Activated T-helper 2 cell treated with anti-CD3 and anti-CD28 coated beads, Interferon-gamma antibody, Interleukin-2, Interleukin-4, amounts not matched to agents 10 μg/mL and 5 μg/mL and 100 μg/mL, durations not matched to agents 14 hours and 24 hours and 36 hours (primary cell): ENCODE results near the gene PLCH2. TPM values are rescaled to one million over a fixed set of nuclear protein-coding genes. Genes with fewer than 3 reads are reported as not detected.

Source experiments
- DNase-seq: peaks from one replicate; pipeline ENCODE4 v3.0.0; 2021; ENCODE audit warnings: low spot score
- H3K27ac Mint-ChIP-seq: one replicate; pipeline ENCODE4 v1.8.0; 2021; ENCODE audit warnings: mixed read lengths
- H3K27me3 Mint-ChIP-seq: one replicate; pipeline ENCODE4 v1.8.0; 2021; ENCODE audit warnings: low read depth, mixed read lengths
- H3K36me3 Mint-ChIP-seq: one replicate; pipeline ENCODE4 v1.8.0; 2021; ENCODE audit warnings: low read depth, mixed read lengths
- H3K4me1 Mint-ChIP-seq: one replicate; pipeline ENCODE4 v1.8.0; 2021; ENCODE audit warnings: low read depth, mixed read lengths
- H3K4me3 Mint-ChIP-seq: one replicate; pipeline ENCODE4 v1.8.0; 2021; ENCODE audit warnings: low read depth, mild to moderate bottlenecking, moderate library complexity, mixed read lengths
- H3K9me3 Mint-ChIP-seq: one replicate; pipeline ENCODE4 v1.8.0; 2021; ENCODE audit warnings: mixed read lengths
- intact Hi-C: fragments of 100-400 bp; cut with micrococcal nuclease; formaldehyde crosslinking; loops from one replicate; pipeline ENCODE4 v1.15.1; 2023
- total RNA-seq: library from RNA; stranded (reverse); gene quantifications from 2 replicates; pipeline ENCODE4 v1.2.3, GENCODE V29; 2022

The PLCH2 gene
- total RNA-seq, 1 donor from 2014 or later, result 2.6 TPM

- H3K27ac Mint-ChIP-seq, result no peak overlapping the region
- DNase-seq, result no peak
- H3K4me1 Mint-ChIP-seq, result no peaks in the 10 kb centered on the region
- H3K36me3 Mint-ChIP-seq, result peaks cover 27% of the 10 kb centered on the region
- H3K27me3 Mint-ChIP-seq, result no peaks in the 10 kb centered on the region
- intact Hi-C loops, result no loop called here
- no peak overlapping the region for H3K4me3 Mint-ChIP-seq
- H3K9me3 Mint-ChIP-seq, result no peaks in the 10 kb centered on the region
Observed at GRCh38 chr1:2509589-2509988, 33.5 kb downstream of the PLCH2 start.

- Mint-ChIP-seq H3K27me3 (no peaks in the 10 kb centered on the region), H3K27ac (no peak overlapping the region), H3K4me3 (no peak overlapping the region), H3K9me3 (no peaks in the 10 kb centered on the region), H3K4me1 (no peaks in the 10 kb centered on the region), H3K36me3 (peaks cover 27% of the 10 kb centered on the region)
- intact Hi-C loops, result no loop called here
- DNase-seq, result no peak
Observed at GRCh38 chr1:2510366-2511155, 34.5 kb downstream of the PLCH2 start.

DNA sequence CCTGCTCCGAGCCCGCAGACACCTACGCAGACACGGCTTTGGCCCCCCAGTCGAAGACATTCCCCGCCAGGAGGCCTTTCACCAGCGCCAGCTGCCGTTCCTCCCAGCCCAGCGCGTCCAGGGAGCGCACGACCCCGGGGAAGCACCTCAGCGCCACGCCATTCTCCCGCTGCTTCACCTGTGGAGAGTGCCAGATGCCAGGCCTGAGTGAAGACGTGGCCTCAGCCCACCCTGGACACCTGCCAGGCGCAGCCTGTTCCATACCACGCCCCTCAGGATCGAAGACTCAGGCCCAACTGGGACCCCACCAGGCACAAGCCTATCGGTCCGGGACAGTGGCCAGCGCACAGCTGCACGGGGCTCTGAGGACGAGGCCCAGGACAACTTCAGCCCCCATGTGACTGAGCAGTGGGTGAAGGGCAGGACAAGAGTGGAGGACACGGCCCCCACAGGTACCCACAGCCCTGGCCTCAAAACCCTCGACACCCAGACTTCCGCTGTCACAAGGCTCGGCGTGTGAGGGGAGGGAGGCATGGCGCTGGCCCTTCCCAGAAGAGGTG lies 36.9 kb downstream of the PLCH2 start:
- H3K27me3 Mint-ChIP-seq, result no peaks in the 10 kb centered on the region
- H3K4me3 Mint-ChIP-seq, result no peak overlapping the region
- no peaks in the 10 kb centered on the region for H3K4me1 Mint-ChIP-seq
- no peaks in the 10 kb centered on the region for H3K9me3 Mint-ChIP-seq
- peaks cover 42% of the 10 kb centered on the region for H3K36me3 Mint-ChIP-seq
- intact Hi-C loops, result no loop called here
- no peak for DNase-seq
- no peak overlapping the region for H3K27ac Mint-ChIP-seq

GRCh38 chr1:2513939-2514652 lies 38.0 kb downstream of the PLCH2 start:
- no peaks in the 10 kb centered on the region for H3K4me1 Mint-ChIP-seq
- H3K36me3 Mint-ChIP-seq, result peaks cover 46% of the 10 kb centered on the region
- no peak overlapping the region for H3K27ac Mint-ChIP-seq
- no peak for DNase-seq
- no peaks in the 10 kb centered on the region for H3K27me3 Mint-ChIP-seq
- intact Hi-C loops, result no loop called here
- no peaks in the 10 kb centered on the region for H3K9me3 Mint-ChIP-seq
- H3K4me3 Mint-ChIP-seq, result no peak overlapping the region

DNA sequence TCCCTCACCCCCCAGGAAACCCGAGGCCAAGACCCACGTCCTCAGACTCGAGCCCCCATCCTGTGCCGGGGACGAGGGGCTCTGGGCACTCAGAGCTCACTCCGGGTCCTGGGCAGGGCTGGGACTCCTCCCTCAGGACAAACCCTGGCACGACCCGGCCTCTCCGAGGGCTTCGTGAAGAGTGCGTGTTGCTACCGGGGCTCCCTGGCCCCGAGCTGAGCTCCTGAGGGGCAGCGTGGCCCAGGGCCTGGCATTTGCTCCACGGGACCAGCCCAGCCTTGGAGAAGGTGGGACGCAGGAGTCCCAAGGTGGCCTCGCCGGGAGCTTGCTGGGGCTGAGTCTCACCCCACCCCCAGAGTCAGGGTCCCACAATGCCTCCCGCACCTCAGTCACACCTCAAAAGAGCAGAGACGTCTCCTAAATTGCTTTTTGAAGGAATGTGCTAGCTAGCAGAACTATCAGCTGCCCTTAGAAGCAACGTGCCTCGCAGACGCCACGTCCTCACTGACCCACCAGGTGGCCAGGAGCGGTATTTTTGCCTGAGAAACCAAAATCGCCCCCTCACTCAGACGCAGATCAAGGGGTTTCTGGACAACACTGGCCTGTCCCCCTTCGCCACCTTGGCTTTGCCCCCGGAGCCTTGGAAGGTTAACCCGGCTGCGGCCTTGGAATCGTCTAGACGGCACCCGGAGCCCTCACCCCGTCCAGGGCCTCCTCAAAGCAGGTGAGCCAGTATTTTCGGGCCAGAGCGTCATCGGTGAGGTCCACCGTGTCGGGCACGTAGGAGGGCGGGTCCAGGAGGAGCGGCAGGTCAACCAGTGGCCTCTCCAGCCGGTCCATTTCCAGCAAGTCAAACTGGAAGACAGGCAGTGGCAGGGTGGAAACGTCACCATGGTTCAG lies 39.0 kb downstream of the PLCH2 start:
- no peak for DNase-seq
- intact Hi-C loops, result no loop called here
- no peaks in the 10 kb centered on the region for H3K27me3 Mint-ChIP-seq
- H3K36me3 Mint-ChIP-seq, result peaks cover 43% of the 10 kb centered on the region
- H3K9me3 Mint-ChIP-seq, result no peaks in the 10 kb centered on the region
- H3K4me3 Mint-ChIP-seq, result no peak overlapping the region
- no peaks in the 10 kb centered on the region for H3K4me1 Mint-ChIP-seq
- H3K27ac Mint-ChIP-seq, result no peak overlapping the region

DNA sequence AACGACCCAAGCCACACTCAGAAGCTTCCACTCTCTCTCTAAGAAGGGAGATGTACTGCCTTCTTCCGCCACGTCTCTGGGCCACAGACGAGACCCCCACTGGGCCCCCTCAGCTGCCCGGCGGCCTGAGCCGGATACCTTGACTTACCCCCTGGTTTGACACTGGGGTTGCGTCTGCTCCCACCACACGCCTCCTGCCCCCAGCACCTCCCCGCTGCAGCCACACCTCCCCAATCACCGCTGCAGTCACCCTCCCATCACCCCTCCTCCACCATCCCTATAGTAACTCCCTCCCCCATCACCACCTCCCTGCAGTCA lies 39.6 kb downstream of the PLCH2 start:
- no peak for DNase-seq
- Mint-ChIP-seq H3K27ac (no peak overlapping the region), H3K27me3 (no peaks in the 10 kb centered on the region), H3K4me3 (no peak overlapping the region), H3K36me3 (peaks cover 42% of the 10 kb centered on the region), H3K9me3 (no peaks in the 10 kb centered on the region), H3K4me1 (no peaks in the 10 kb centered on the region)
- intact Hi-C loops, result no loop called here

GRCh38 chr1:2516124-2516523 lies 40.0 kb downstream of the PLCH2 start:
- H3K4me1 Mint-ChIP-seq, result no peaks in the 10 kb centered on the region
- H3K4me3 Mint-ChIP-seq, result no peak overlapping the region
- DNase-seq, result no peak
- no peaks in the 10 kb centered on the region for H3K27me3 Mint-ChIP-seq
- no peaks in the 10 kb centered on the region for H3K9me3 Mint-ChIP-seq
- peaks cover 46% of the 10 kb centered on the region for H3K36me3 Mint-ChIP-seq
- H3K27ac Mint-ChIP-seq, result no peak overlapping the region
- intact Hi-C loops, result no loop called here

- Mint-ChIP-seq H3K36me3 (peaks cover 44% of the 10 kb centered on the region), H3K9me3 (no peaks in the 10 kb centered on the region), H3K27me3 (no peaks in the 10 kb centered on the region), H3K27ac (no peak overlapping the region), H3K4me1 (no peaks in the 10 kb centered on the region), H3K4me3 (no peak overlapping the region)
- intact Hi-C loops, result no loop called here
- DNase-seq, result no peak
Observed at GRCh38 chr1:2516946-2517345, 40.9 kb downstream of the PLCH2 start.

- Mint-ChIP-seq H3K4me3 (no peak overlapping the region), H3K27me3 (no peaks in the 10 kb centered on the region), H3K9me3 (no peaks in the 10 kb centered on the region), H3K36me3 (peaks cover 53% of the 10 kb centered on the region), H3K4me1 (peaks cover 7% of the 10 kb centered on the region), H3K27ac (no peak overlapping the region)
- intact Hi-C loops, result no loop called here
- DNase-seq, result no peak
Observed at GRCh38 chr1:2517966-2518365, 41.9 kb downstream of the PLCH2 start.

GRCh38 chr1:2518528-2518927 lies 42.4 kb downstream of the PLCH2 start:
- Mint-ChIP-seq H3K27ac (no peak overlapping the region), H3K4me1 (peaks cover 12% of the 10 kb centered on the region), H3K9me3 (no peaks in the 10 kb centered on the region), H3K27me3 (no peaks in the 10 kb centered on the region), H3K36me3 (peaks cover 48% of the 10 kb centered on the region), H3K4me3 (no peak overlapping the region)
- no peak for DNase-seq
- intact Hi-C loops, result no loop called here

- H3K27me3 Mint-ChIP-seq, result no peaks in the 10 kb centered on the region
- intact Hi-C loops, result no loop called here
- H3K9me3 Mint-ChIP-seq, result no peaks in the 10 kb centered on the region
- no peak overlapping the region for H3K27ac Mint-ChIP-seq
- peaks cover 16% of the 10 kb centered on the region for H3K4me1 Mint-ChIP-seq
- no peak for DNase-seq
- peaks cover 45% of the 10 kb centered on the region for H3K36me3 Mint-ChIP-seq
- no peak overlapping the region for H3K4me3 Mint-ChIP-seq
Observed at GRCh38 chr1:2519029-2519685, 43.1 kb downstream of the PLCH2 start.

- no peak for DNase-seq
- Mint-ChIP-seq H3K27me3 (no peaks in the 10 kb centered on the region), H3K27ac (no peak overlapping the region), H3K4me3 (no peak overlapping the region), H3K36me3 (peaks cover 45% of the 10 kb centered on the region), H3K4me1 (peaks cover 21% of the 10 kb centered on the region), H3K9me3 (no peaks in the 10 kb centered on the region)
- intact Hi-C loops, result loop anchor here (10.0 kb wide), 1 partner anchor 205 kb away; no protein-coding TSS in a partner anchor
Observed at GRCh38 chr1:2519729-2520128, 43.6 kb downstream of the PLCH2 start.
